Kidney (tissue), 14 donors: Measurements from ENCODE around the gene S100A9. TPM values are rescaled to one million over a fixed set of nuclear protein-coding genes. Genes with fewer than 3 reads are reported as not detected.

Experiments
- DNase-seq, 5 donors: peaks; one replicate each; pipeline ENCODE4 v3.0.0-alpha.2; 2013 to 2020
- FAIRE-seq: peaks from 2 replicates; lab custom pipeline; 2012; peaks lifted over from hg19 to GRCh38; lab: Jason Lieb, UNC
- H3K27ac ChIP-seq, 2 donors: one replicate each; pipeline ENCODE4 v1.7.0; 2013; ENCODE audit warnings: low read depth in 2 of 2, low read length in 2 of 2, inconsistent platforms in 1 of 2
- H3K27me3 ChIP-seq: one replicate; pipeline ENCODE4 v1.7.1; 2013; ENCODE audit warnings: low read length, inconsistent platforms; ENCODE audit not compliant: control insufficient read depth, insufficient read depth
- H3K36me3 ChIP-seq, 3 donors: one replicate each; pipeline versions ENCODE4 v1.7.0 to v1.7.1; 2013; ENCODE audit warnings: low read length in 3 of 3, control low read depth in 1 of 3, inconsistent platforms in 1 of 3; ENCODE audit not compliant: insufficient read depth in 3 of 3, control insufficient read depth in 2 of 3
- H3K4me1 ChIP-seq, 3 donors: one replicate each; pipeline versions ENCODE4 v1.7.0 to v1.7.1; 2013; ENCODE audit warnings: low read length in 3 of 3, inconsistent platforms in 1 of 3, low read depth in 1 of 3; ENCODE audit not compliant: control insufficient read depth in 2 of 3, insufficient read depth in 2 of 3
- H3K4me3 ChIP-seq, 3 donors: one replicate each; pipeline versions ENCODE4 v1.7.0 to v1.8.1; 2013; ENCODE audit warnings: low read length in 3 of 3, control low read depth in 1 of 3, inconsistent platforms in 1 of 3
- H3K9ac ChIP-seq, 3 donors: one replicate each; pipeline versions ENCODE4 v1.7.0 to v1.7.1; 2013; ENCODE audit warnings: low read length in 3 of 3, control low read depth in 1 of 3, inconsistent platforms in 1 of 3
- H3K9me3 ChIP-seq, 3 donors: one replicate each; pipeline versions ENCODE4 v1.7.0 to v1.7.1; 2013; ENCODE audit warnings: low read length in 3 of 3, control low read depth in 1 of 3, inconsistent platforms in 1 of 3; ENCODE audit not compliant: control insufficient read depth in 2 of 3, insufficient read depth in 1 of 3
- CTCF ChIP-seq: IDR thresholded peaks from 3 replicates; pipeline ENCODE4 v1.5.1; 2012; ENCODE audit warnings: mild to moderate bottlenecking, moderate library complexity, borderline replicate concordance; ENCODE audit not compliant: insufficient read depth; ENCODE audit errors: extremely low read depth
- intact Hi-C: fragments of 100-400 bp; cut with DNase I; formaldehyde crosslinking; loops from one replicate; pipeline ENCODE4 v1.11.1; 2022
- polyA plus RNA-seq: library from polyadenylated mRNA; stranded (reverse); fragments of 350-450 nt; fragmentation: Illumina TruSeq; extraction: RNeasy Lipid Tissue Mini Kit (QIAGEN cat#74804); gene quantifications from one replicate; pipeline ENCODE4 v1.2.3, GENCODE V29; 2014; ENCODE audit warnings: low read depth, low replicate concordance; ENCODE audit not compliant: insufficient read depth
- total RNA-seq: library from RNA; stranded (reverse); fragmentation: NEBNext Ultra II Directional; extraction: Animal tissue kit (Norgen Biotek cat#: 25700); gene quantifications from one replicate; pipeline ENCODE4 v1.2.1, GENCODE V29; 2021
- donor health status: control.
- donor health status: control.
- donor health status: control.
- donor health status: control.
- donor health status: control.
- donor health status: DM: yes; HTN: yes; CAD: no.
- donor health status: Normal renal cell carcinoma (clear cell type).

S100A9 gene
- total and polyA plus RNA-seq, 2 donors from 2014 or later, result 41.9 to 271 TPM

- Histone ChIP-seq H3K27me3 (no peaks in the 10 kb centered on the region), H3K9ac (no peak overlapping the region), H3K36me3 (no peaks in the 10 kb centered on the region), H3K9me3 (no peaks in the 10 kb centered on the region), H3K27ac (no peak overlapping the region), H3K4me3 (no peak overlapping the region), H3K4me1 (no peaks in the 10 kb centered on the region)
- intact Hi-C loops, result no loop called here
- no peak for TF ChIP-seq CTCF
- FAIRE-seq (no peak), DNase-seq (no peak)
Measured at GRCh38 chr1:153397924-153398651, 40.4 kb downstream of the S100A9 start.

- DNase-seq (no peak), FAIRE-seq (no peak)
- H3K9ac ChIP-seq, result no peak overlapping the region
- H3K36me3 ChIP-seq, result no peaks in the 10 kb centered on the region
- TF ChIP-seq CTCF, result no peak
- H3K9me3 ChIP-seq, result no peaks in the 10 kb centered on the region
- intact Hi-C loops, result no loop called here
- no peak overlapping the region for H3K4me3 ChIP-seq
- no peaks in the 10 kb centered on the region for H3K27me3 ChIP-seq
- no peak overlapping the region for H3K27ac ChIP-seq
- H3K4me1 ChIP-seq, result no peaks in the 10 kb centered on the region
Measured at GRCh38 chr1:153399401-153400055, 41.9 kb downstream of the S100A9 start.

DNA sequence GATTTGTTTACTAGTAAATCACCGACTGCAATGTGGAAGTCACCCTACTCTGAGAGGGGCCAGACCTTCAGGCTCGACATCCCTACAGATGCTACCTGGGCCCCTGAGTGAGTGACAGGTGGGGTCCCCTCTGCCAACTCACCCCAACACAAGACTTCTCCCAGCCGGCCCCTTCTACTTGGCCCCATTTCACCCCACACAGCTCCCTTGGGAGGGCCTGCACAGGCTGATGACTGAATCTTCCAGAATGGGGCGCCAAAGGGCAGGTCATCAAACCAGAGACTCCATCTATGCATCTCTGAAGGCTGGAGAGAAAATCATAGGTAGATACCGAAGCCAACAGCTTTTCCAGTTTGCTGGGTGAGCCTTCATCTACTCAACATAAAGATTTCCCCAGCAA lies 42.6 kb downstream of the S100A9 start:
- Histone ChIP-seq H3K4me1 (no peaks in the 10 kb centered on the region), H3K4me3 (no peak overlapping the region), H3K36me3 (no peaks in the 10 kb centered on the region), H3K27ac (no peak overlapping the region), H3K9ac (no peak overlapping the region), H3K9me3 (no peaks in the 10 kb centered on the region), H3K27me3 (no peaks in the 10 kb centered on the region)
- DNase-seq (no peak), FAIRE-seq (no peak)
- TF ChIP-seq CTCF, result no peak
- intact Hi-C loops, result no loop called here
